Measurements from ENCODE around the gene TTC32. TPM values are rescaled to one million over a fixed set of nuclear protein-coding genes. Genes with fewer than 3 reads are reported as not detected.

Gene TTC32
- total RNA-seq, 3 donors from 2014 or later = 11.1 to 15.4 (median 14.0) TPM

DNA sequence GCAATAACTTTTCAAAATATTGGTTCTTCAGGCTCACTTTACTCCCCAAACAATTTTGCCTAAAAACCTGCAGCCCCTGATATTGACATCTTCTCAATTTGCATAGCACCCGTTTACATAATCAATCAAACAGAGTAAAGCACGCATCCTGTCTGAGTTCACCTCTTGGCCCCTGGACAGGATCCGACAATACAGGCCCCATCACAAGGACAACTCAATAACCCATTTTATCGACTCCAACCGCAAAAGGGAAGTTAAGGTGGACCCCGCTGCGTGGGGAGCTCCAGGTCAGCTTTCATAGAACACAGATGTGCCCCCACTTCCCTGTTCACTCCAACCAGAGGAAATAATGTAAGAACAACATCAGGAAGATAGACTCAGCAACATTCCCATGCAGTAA, 44.7 kb downstream of the TTC32 start:
- intact Hi-C loops (cut with DNase I, micrococcal nuclease) = no loop called here
- no peak for DNase-seq

DNA sequence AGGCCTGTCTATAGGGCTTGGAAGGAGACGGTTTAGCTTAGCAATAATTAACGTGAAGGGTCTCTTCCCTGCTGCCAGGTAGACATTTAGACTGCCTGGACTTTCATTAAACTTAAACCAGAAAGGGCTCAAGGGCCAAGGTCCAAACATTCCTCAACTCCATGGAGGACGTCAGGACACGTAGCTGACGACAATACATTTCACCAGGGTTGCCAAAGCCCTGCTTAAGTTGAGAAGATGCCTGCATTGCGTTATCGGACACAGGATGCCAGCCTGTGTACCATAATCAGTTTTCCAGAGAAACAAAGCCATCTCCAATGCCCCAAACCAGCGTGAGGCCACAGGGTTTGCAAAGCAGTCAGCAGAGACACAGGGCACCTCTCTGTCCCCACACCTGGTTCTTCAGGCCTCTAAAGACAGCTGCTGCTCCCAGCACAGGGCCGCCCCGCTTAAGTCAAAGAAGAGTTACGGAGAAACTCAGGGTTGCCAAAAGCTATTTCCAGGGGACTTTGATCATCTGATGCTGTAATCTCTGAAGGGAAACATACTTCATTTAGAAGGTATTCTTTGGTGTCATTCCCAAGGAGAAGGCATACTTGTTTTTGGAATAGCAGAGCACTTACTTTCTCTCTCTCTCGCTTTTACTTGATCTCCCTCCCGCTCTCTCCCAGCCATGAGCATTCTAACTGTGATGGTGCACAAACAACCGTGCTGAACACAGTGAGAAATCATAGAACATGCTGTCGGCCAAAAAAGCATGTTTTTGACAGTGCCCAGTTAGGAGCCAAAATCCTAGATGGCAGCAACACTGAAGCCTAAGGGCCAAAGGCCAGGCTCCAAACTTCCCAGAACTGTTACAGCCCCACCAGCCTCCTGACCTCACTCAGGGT, 46.0 kb downstream of the TTC32 start:
- TF ChIP-seq, protein P1, sequence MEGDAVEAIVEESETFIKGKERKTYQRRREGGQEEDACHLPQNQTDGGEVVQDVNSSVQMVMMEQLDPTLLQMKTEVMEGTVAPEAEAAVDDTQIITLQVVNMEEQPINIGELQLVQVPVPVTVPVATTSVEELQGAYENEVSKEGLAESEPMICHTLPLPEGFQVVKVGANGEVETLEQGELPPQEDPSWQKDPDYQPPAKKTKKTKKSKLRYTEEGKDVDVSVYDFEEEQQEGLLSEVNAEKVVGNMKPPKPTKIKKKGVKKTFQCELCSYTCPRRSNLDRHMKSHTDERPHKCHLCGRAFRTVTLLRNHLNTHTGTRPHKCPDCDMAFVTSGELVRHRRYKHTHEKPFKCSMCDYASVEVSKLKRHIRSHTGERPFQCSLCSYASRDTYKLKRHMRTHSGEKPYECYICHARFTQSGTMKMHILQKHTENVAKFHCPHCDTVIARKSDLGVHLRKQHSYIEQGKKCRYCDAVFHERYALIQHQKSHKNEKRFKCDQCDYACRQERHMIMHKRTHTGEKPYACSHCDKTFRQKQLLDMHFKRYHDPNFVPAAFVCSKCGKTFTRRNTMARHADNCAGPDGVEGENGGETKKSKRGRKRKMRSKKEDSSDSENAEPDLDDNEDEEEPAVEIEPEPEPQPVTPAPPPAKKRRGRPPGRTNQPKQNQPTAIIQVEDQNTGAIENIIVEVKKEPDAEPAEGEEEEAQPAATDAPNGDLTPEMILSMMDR (IDR thresholded peaks at IDR 0.05) = no peak
- ATAC-seq (no peak), DNase-seq (no peak)
- H3K36me3 ChIP-seq (ENCODE audit: low read depth) = no peaks in the 10 kb centered on the region
- intact Hi-C loops (cut with DNase I, micrococcal nuclease) = no loop called here
- H3K4me3 ChIP-seq = no peak overlapping the region
- H3K4me1 ChIP-seq (ENCODE audit: low read depth) = no peaks in the 10 kb centered on the region
- no peaks in the 10 kb centered on the region for H3K9me3 ChIP-seq

More for the DNA sequence above, 44.7 kb downstream of the TTC32 start:
- ATAC-seq = no peak
- no peaks in the 10 kb centered on the region for H3K4me1 ChIP-seq (ENCODE audit: low read depth)
- TF ChIP-seq, protein P1 (IDR thresholded peaks at IDR 0.05) = no peak
- H3K9me3 ChIP-seq = no peaks in the 10 kb centered on the region
- H3K4me3 ChIP-seq = no peak overlapping the region
- H3K36me3 ChIP-seq (ENCODE audit: low read depth) = no peaks in the 10 kb centered on the region

DNA sequence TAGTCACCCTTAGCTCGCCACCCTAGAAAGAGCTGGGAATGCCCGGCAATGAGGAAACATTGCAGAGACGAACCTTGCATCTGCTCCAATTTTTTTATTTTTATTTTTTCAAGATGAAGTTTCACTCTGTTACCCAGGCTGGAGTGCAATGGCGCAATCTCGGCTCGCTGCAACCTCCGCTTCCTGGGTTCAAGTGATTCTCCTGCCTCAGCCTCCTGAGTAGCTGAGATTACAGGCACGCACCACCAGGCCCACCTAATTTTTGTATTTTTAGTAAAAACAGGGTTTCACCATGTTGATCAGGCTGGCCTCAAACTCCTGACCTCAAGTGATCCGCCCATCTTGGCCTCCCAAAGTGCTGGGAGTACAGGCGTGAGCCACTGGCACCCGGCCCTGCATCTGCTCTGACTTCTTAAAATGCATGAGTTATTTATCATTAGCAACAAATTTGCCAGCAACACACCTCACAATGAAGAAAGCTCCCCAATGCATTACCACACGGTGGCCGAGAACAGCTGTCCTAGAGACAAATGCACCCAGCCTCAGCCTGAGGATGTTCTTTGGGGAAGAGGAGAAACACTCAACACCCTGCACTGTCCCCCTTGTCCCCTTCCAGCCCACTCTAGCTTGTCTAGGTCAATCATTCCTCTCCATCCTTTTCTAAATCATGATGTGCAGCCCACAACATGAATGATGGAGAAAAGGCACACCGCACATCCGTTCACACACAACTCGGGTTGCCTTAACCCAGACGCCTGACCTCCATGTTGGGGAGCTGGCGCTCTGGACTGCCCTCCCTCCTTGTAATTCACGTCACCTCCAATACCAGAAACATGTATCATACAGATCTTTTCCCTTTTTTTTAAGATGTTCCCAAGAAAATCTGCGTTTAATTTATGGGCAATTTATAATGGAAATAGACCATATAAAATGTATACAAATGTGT, 46.9 kb downstream of the TTC32 start:
- H3K4me3 ChIP-seq = no peak overlapping the region
- H3K9me3 ChIP-seq = no peaks in the 10 kb centered on the region
- no peaks in the 10 kb centered on the region for H3K4me1 ChIP-seq (ENCODE audit: low read depth)
- no peak for DNase-seq
- intact Hi-C loops (cut with DNase I, micrococcal nuclease) = no loop called here
- ATAC-seq = no peak
- H3K36me3 ChIP-seq (ENCODE audit: low read depth) = no peaks in the 10 kb centered on the region
- TF ChIP-seq, protein P1 (IDR thresholded peaks at IDR 0.05) = no peak

DNA sequence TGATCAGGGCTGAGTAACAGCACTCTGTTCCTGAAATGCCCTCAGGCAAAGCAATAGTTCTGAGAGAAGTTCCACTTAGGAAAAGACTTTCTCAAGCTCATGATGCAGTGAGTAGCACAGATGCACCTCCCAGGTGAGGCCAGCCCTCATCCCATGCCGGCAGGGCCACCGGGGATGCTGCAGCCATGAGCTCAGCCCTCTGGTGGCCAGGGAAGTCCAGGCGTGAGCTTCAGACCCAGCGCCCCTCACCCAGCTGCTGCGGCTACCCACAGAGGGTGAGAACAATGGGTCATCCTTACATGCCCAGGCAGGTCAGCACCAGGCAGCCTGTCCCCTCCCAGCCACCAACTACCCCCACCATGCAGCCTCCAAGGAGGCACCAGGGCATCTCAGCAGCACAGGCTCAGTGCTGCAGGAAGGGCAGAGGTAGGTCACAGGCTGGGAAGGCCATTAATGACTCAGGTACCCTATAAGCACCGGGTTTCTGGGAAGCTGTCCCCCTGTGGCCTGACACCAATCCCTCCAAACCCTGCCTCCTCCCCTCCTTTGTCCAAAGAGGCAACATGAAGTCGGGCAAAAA, 50.6 kb downstream of the TTC32 start:
- Histone ChIP-seq H3K4me1 (ENCODE audit: low read depth) (no peaks in the 10 kb centered on the region), H3K36me3 (ENCODE audit: low read depth) (no peaks in the 10 kb centered on the region), H3K9me3 (no peaks in the 10 kb centered on the region), H3K4me3 (no peak overlapping the region)
- ATAC-seq = no peak
- intact Hi-C loops (cut with DNase I, micrococcal nuclease) = no loop called here
- no peak for DNase-seq
- TF ChIP-seq, protein P1 (IDR thresholded peaks at IDR 0.05) = no peak
